Stimulated activated naive CD4-positive, alpha-beta T cell (primary cell): ENCODE results near the gene AHNAK2.
"Not testable (repeated sequence)": the region's sequence is repeated elsewhere in the genome, so short reads cannot be mapped to it uniquely, and the experiment has no call there.

ENCODE experiments used
- DNase-seq, 6 experiments: peaks; one replicate each; lab custom pipeline; 2025; lab: John Stamatoyannopoulos, UW

The AHNAK2 gene

DNA sequence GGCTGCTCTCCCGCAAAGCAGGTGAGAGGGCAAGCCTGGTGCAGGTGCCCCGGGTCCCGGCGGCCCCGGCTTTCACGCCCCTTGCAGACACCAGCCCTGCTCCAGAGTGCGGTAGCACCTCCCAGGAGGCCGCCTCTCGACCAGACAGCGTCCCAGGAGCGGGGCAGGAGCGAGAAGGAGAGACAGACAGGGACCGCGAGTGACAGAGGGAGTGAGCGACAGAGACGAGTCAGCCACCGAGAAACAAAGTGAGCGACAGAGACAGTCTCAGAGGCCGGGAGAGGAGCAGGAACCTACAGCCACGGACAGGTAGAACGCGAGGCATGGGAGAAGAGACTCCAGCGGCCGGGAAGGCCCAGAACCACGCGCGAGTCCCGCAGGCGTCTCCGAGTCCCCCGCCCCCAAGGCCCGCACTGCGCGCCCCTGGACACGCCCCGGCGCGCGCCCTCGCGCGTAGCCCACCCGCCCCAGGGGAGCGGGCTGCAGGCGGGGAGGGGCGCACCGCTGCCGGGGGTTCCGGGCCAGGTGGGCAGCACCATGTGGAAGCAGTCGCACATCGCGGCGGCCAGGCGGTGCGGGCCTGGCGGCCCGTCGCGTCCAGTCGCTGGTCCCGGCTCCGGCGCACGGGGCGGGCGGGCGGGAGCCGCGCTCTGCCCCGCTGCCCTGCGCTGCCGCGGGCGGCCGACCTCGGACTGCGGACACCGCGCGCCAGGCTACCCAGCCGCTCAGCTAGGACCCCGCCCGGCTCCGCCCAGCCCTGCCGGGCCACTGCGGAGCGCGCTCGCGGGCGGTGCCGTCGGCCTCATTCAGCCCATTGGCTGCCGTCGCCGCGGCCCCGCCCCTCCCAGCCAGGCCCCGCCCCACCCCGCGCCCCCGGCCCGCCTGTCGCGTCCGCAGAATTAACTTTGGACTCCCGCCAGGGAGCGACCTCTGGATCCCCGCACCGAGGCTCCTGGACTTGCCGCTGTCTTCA is at the start of gene AHNAK2:
TSS of gene AHNAK2 (minus strand) at position 694 of the 973 bp plus-strand sequence. CDS start at position 557, 137 bp downstream.
- DNase-seq = peak in 5 of 6 experiments; percentile 28 to 51 (median 40)

DNA sequence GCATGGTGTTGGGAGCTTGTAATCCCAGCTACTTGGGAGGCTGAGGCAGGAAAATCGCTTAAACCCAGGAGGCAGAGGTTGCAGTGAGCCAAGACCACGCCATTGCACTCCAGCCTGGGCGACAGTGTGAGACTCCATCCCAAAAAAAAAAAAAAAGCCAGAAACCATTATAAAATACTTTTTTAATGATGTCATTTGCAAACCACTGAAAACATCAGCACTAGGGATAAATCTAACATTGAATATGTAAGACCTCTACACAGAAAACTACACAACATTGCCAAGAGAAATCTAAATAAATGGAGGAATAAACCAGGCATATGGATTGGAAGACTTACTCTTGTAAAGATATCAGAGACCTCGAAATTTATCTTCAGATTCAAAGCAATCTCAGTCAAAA is 49.5 kb upstream of the AHNAK2 start:
- not testable (repeated sequence) for DNase-seq

DNA sequence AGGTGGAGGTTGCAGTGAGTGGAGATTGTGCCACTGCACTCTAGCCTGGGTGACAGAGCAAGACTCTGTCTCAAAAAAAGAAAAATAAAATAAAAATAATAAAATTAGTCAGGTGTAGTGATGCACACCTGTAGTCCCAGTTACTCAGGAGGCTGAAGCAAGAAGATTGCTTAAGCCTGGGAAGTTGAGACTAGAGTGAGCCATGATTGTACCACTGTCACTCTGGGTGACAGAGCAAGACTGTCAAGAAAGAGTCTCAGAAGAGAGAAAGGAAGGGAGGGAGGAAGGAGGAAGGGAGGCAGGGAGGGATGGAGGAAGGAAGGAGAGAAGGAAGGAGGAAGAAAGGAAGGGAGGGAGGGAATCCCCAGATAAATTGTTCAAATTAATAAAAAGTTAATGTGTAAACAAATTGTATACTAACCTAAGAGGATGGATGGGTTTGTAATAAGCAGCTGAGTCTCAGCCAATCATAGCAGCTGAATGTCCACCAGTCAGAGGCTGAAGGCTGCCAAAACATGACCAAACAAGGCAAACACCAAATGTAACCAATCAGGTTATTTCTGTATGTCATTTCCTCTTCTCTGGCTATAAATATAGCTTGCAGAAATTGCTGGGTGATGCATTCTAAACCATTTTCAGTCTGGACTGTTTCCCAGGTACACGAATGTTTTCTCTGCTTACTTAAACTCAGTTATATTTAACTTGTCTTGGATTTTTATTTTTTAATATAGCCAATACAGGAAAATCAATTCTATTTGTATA is 48.8 kb upstream of the AHNAK2 start:
- no peak for DNase-seq

DNA sequence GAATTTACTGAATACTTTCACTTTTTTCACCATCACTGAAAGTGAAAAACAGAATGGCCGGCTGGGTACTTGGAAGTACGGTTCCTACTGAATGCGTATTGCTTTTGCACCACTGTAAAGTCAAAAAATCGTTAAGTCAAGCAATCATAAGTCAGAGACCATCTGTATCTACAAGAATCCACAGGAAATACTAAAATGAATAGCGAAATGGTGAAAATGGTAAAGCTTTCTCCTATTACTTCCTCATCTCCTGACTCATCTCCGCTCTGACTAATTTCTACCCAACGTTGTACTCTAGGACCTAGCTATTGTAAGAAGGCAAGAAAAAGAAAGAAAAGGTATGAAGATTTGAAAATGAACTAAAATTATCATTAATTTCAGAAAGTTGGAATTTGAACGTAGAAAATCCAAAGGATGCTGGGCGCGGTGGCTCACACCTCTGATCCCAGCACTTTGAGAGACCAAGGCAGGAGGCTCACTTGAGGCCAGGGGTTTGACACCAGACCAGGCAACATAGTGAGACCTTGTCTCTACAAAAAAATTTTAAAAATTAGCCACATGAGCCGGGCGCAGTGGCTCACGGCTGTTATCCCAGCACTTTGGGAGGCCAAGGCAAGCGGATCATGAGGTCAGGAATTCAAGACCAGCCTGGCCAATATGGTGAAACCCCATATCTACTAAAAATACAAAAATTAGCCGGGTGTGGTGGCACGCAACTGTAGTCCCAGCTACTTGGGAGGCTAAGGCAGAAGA is 48.0 kb upstream of the AHNAK2 start:
- no peak for DNase-seq

DNA sequence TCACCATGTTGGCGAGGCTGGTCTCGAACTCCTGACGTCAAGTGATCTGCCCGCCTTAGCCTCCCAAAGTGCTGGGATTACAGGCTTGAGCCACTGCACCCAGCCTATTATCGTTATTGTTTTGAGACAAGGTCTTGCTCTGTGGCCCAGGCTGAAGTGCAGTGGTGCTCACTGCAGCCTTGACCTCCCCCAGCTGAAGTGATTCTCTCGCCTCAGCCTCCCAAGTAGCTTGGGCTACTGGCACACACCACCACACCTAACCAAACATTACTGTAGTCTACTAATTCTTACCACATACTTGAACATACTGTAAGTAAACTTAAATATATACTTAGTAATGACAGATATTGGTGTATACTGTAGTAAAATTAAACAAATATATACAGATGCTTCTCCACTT is 47.3 kb upstream of the AHNAK2 start:
- DNase-seq = no peak

DNA sequence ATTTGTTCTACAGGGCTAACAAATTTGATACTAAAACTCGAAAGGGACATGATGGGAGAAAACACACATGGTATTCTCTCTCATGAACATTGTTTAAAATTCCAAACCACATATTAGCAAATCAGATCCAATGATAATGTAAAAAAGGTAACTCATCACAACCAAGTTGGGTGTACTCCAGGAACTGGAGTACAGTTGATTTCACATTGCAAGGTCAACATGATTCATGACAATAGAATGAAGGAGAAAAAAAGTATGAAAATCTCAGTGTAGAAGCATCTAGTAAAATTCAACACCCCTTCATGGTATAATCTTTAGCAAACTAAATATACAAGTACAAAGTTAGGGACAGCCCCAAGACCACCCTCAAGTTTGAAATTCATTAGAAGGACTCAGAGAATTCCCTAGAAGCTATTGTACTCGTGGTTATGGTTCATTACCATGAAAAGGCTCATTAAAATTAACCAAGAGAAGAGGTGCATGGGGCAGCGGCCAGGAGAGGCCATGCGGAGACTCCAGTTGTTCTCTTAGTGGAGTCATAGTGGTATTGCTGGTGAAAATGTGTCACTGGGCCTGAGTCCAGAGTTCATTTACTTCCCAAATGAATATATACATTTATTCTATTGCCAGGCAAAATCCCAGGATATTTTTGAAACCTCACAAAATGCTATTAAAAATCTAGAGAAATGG is 45.8 kb upstream of the AHNAK2 start:
- no peak for DNase-seq

DNA sequence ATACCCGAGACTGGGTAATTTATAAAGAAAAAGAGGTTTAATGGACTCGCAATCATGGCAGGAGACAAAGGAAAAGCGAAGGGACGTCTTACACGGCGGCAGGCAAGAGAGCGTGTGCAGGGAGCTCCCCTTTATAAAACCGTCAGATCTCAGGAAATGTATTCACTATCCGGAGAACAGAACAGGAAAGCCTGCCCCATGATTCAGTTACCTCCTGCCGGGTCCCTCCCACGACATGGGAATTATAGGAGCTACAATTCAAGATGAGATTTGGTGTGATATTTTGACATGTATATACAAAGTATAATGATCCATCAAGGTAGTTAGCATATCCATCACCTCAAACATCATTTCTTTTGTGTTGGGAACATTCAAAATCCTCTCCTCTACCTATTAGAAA is 45.0 kb upstream of the AHNAK2 start:
- no peak for DNase-seq

DNA sequence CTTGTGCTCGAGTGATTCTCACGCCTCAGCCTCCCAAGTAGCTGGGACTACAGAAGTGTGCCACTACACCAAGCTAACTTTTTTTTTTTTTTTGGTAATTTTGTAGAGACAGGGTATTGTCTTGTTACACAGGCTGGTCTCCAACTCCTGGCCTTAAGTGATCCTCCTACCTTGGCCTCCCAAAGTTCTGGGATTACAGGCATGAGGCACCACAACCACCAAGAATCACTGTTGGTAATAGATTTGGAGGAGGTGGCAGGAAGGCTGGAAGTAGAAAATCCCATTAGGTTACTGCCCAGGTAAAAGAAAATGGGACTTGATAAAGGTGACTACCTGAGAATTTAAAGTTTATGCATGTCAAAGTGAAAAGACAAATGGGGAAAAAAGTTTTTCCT is 44.1 kb upstream of the AHNAK2 start:
- no peak for DNase-seq

DNA sequence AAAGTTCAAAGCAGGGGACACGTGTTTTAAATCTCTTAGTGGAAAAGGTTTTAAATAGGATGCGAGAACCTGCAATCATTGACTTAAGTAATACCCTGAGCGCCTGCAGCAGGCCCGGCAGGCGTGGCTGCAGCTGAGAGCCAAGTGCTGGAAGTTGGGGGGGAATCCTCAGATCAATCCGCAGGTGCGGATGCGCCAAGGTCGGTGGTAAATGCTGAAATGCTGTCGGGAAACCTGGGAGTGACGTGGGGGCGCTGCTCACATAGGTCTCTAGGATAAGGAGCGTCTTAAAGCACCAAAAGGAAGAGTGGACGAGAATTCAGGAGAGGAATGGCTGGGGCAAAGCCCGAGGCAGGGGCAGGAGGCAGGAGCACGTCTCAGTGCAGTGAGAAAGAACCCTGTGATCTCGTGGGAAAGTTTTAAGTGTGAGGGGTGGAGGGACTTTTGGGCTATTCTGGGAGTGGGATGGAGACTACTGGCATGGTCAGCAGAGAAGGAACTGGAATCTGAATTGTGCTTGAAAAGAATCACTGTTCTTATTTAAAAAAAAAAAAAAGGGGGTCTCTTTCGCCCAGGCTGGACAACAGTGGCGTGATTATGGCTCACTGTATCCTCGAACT is 43.6 kb upstream of the AHNAK2 start:
- DNase-seq = peak in 1 of 6 experiments; percentile 50

DNA sequence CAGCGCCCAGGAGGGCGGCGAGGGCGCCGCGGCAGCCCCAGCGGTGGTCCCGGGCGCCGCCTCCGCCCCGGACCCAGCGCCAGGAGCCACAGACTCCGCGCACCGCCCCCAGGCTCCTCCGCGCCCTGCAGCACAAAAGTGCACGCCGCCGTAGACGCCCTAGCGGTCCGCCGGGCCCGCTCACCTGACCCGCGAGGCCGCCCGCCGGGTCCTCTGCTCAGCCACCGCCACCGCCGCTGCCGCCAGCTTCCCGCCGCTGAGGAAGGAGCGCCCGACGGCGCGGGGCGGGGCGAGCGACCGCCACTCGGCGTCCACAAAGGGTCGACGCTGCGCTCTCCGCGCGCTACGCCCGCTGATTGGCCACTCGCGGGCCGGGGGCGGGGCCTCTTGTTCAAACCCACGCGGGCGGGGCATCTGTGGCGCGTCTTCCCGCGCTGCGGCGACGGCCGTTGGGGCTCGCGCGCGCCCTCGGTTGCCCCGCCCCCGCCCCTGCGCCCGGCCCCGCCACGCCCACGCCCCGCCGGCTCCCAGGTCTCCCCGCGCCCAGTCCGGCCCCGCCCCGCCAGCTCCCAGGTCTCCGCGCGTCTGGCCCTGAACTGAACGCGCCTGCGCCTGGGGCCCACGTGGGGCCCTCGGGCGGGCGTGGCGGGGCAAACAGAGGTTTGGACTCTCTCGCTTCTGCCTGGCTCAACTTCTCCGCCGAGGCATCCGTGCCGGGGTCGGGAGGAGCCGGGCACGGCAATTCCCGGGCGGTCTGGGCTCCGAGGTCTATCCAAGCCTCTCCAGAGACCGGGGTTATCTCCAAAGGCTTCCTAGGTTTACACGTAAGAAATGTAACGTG is 42.9 kb upstream of the AHNAK2 start, which contains the start of gene CDCA4:
TSS of gene CDCA4 (minus strand) at position 269 of the 841 bp plus-strand sequence. CDS start 9,154 bp downstream, outside the sequence.
- DNase-seq = peak; percentile 96 to 100 (median 98)

DNA sequence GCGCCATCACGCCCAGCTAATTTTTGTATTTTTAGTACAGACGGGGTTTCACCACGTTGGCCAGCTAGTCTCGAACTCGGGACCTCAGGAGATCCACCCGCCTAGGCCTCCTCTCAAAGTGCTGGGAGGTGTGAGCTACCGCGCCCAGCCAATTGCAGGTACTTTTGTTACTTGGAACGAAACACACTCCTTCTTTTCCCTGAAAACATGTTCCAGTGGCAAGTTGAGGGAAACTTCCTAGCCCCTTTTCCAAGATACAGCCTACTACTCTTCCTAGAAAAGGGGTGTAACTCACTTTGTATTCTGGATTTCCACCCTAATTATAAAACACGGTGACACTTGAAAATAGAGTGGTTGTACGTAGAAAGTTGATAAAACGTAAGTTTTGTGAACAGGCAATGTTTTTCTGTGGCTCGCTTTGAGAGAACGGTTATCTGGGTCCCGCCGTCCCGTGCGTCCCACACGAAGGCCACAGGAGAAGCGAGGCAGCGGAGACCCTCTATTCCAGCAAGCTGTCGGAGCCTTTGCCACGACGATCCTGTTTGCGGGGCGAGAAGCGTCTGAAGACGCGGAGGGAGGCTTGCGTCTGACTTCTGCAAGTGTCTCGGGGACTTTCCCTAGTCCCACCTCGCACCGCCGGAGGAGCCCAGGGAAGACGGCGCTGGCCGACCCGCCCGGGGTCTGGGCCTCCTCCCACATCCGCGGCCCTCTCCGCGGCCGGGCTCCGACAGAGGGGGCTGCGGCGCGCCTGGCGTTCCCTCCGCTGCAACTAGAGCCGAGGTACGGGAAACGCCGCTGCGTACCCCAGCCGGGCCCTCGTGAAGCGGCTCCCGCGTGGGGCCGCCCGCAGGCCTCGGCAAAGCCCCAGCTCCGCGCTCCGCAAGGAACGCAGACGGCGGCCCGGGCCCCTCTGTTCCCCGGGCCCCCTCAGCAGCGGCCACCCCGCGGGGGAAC is 42.0 kb upstream of the AHNAK2 start:
- peak in 5 of 6 experiments; percentile 45 to 65 (median 59) for DNase-seq

DNA sequence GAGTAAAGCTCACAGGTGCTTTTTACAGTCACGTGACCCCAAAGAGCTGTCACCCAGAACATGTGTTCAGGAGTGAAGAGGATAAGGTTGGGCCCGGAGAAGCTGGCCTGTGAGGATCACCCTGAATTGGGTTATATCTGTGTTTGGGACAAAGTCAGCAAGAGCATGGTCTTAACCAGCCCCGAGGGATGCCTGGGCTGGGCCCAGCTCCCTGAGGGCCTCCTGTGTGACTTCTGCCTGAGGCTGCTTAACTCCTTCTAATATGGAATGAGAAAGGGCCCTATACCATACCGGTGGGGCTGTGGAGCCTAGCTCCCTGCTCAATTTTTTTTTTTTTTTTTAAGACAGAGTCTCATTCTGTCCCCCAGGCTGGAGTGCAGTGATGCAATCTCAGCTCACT is 40.2 kb upstream of the AHNAK2 start:
- DNase-seq = no peak

DNA sequence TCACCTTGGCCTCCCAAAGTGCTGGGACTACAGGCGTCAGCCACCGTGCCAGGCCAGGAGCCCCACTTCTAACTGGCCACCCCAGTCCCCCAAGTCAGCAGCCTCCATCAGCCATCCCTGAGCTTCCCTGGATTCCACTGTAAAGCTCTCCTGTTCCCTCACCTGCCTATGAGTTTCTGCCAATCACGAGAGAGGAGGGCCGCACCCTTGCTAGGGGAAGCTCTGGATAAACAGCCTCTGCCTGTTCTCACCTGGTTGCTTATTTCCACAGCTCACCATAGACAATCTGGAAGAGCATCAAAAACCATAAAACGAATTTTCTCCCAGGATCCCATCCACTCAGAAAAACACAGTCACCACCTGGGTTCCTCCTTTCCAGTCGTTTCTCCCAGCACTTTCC is 37.7 kb upstream of the AHNAK2 start:
- no peak for DNase-seq

DNA sequence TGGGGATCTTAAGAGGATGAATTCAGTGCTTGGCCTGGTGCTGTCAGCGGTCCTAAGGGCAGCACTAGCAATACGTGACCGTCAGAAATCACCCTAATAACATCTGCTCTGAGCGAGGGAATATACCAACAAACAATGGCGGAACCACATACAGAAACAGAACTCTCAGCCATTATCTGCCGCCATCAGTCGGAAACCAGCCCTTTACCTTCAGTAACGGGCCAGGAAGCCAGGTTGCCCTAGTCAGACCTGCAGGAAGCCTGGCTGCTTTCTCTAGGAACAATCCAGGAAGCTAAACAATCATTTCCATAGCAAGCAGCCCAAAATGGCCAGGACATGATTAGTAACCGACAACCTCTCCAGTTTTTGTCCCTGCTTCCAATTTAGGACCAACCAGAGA is 37.1 kb upstream of the AHNAK2 start:
- no peak for DNase-seq

DNA sequence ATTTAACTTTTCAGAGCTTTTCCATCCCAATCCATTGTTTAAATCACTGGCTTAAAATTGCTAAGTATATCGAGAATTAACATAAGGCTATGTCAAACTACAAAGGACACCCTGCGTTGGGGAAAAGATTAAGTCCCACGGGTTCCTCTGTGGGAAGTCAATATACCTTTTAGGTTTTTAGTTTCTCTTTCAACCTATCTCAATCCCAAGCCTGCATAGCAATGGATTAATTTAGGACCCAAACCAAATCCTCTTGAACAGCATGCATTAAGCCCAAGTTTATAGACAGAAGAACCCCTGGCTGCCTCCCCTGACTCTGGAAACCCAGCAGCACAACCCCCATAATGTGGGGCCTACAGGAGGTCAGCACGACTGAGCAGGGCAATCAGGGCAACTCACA is 36.5 kb upstream of the AHNAK2 start:
- DNase-seq = no peak

DNA sequence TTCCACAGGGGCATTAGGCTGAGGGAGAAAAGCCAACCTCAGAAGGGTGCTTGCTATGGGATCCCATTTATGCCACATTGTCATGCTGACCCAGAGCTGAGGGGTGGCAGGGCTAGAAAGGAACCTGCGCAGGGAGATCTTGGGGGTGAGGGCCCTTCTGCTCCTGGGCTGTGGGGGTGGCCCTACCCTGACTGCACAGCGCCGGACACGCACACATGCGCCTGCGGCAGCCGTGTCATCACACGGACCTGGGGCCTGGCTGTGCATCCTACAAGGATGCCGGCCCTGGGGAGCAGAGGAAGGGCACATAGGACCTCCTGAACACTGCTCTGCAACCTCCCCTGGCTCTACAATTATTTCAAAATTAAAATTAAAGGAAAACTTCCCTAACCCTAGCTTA is 35.9 kb upstream of the AHNAK2 start:
- no peak for DNase-seq

DNA sequence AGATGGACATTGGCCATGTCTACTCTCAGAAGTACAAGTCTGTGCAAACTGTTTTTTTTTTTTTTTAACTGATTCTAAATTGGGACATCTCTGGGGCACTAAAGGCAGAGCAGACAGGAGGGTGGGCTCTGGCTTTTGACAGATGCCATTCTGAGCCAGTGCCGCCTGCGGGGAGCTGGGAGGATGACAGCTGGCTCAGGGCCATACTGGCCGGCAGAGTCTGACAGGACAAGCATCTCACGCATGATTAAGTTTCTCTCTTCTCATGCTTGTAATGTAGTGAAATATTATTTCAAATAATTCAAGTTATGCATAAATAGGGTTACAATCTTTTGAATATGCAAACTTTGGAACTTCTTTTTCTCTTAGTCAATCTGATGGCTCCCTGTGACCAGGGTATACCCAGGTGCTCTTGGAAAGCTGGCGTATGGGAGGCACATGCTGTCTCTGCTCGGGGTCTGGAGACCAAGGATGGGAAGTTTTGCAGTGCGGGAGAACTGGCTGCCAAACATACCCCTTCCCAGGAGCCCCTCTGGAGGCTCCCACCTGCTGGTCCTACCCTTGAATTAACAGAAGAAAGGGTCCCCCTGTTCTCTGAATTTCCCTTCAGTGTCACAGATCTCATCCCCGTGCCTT is 35.1 kb upstream of the AHNAK2 start:
- DNase-seq = no peak
